Neuronal stem cell (in vitro differentiated cells): ENCODE data around the gene SLC39A6.
"Not testable (repeated sequence)": the region's sequence is repeated elsewhere in the genome, so short reads cannot be mapped to it uniquely, and the experiment has no call there.

Source experiments
- DNase-seq: peaks from one replicate; pipeline ENCODE4 v3.0.0-alpha.2; 2013; ENCODE audit warnings: low spot score
- H2AFZ ChIP-seq: one replicate; pipeline ENCODE4 v1.6.1; 2013; ENCODE audit warnings: mild to moderate bottlenecking, low read length, inconsistent platforms
- H2AK5ac ChIP-seq: 2 replicates; pipeline ENCODE4 v1.6.1; 2013; ENCODE audit warnings: low read depth, mild to moderate bottlenecking, inconsistent platforms, low read length, moderate library complexity, mixed read lengths
- H2BK120ac ChIP-seq: 2 replicates; pipeline ENCODE4 v1.6.1; 2013; ENCODE audit warnings: low read depth, mild to moderate bottlenecking, inconsistent platforms, low read length, moderate library complexity, mixed read lengths
- H2BK12ac ChIP-seq: one replicate; pipeline ENCODE4 v1.6.1; 2013; ENCODE audit warnings: low read length, inconsistent platforms
- H2BK15ac ChIP-seq: 2 replicates; pipeline ENCODE4 v1.6.1; 2013; ENCODE audit warnings: mild to moderate bottlenecking, low read length, inconsistent platforms, mixed read lengths
- H2BK5ac ChIP-seq: one replicate; pipeline ENCODE4 v1.6.1; 2013; ENCODE audit warnings: inconsistent platforms, mild to moderate bottlenecking, low read length, moderate library complexity
- H3K14ac ChIP-seq: one replicate; pipeline ENCODE4 v1.6.1; 2013; ENCODE audit warnings: low read length, inconsistent platforms
- H3K18ac ChIP-seq: 2 replicates; pipeline ENCODE4 v1.6.1; 2013; ENCODE audit warnings: low read length, inconsistent platforms
- H3K23ac ChIP-seq: 2 replicates; pipeline ENCODE4 v1.6.1; 2013; ENCODE audit warnings: low read depth, mild to moderate bottlenecking, mixed read lengths, low read length, inconsistent platforms; ENCODE audit not compliant: poor library complexity
- H3K27ac ChIP-seq: replicated peaks from 3 replicates; pipeline ENCODE4 v1.5.1; 2013; ENCODE audit warnings: low read length, inconsistent platforms
- H3K27me3 ChIP-seq, 3 experiments: 2 replicates each; pipeline ENCODE4 v1.6.1; 2013; ENCODE audit warnings: low read length in 3 of 3, mild to moderate bottlenecking in 2 of 3, inconsistent platforms in 1 of 3, low read depth in 1 of 3, mixed read lengths in 1 of 3, moderate library complexity in 1 of 3; ENCODE audit not compliant: control insufficient read depth in 3 of 3, insufficient read depth in 3 of 3
- H3K36me3 ChIP-seq, 2 donors: replicated peaks in 1 of 2; 2 replicates each; pipeline ENCODE4 v1.6.1; 2013; ENCODE audit warnings: low read length in 2 of 2; ENCODE audit not compliant: control insufficient read depth in 2 of 2, insufficient read depth in 2 of 2
- H3K4ac ChIP-seq: 2 replicates; pipeline ENCODE4 v1.6.1; 2013; ENCODE audit warnings: inconsistent platforms, mild to moderate bottlenecking, low read length, moderate library complexity
- H3K4me1 ChIP-seq, 2 donors: 1 replicate in 1 of 2; 2 replicates in 1 of 2; pipeline ENCODE4 v1.6.1; 2013; ENCODE audit warnings: low read length in 2 of 2, low read depth in 1 of 2; ENCODE audit not compliant: control insufficient read depth in 2 of 2, insufficient read depth in 1 of 2
- H3K4me2 ChIP-seq: one replicate; pipeline ENCODE4 v1.6.1; 2013; ENCODE audit warnings: mild to moderate bottlenecking, low read length, inconsistent platforms; ENCODE audit not compliant: insufficient read depth, poor library complexity, severe bottlenecking
- H3K4me3 ChIP-seq, 2 donors: 2 replicates each; pipeline ENCODE4 v1.5.1; 2013; ENCODE audit warnings: low read length in 2 of 2, mild to moderate bottlenecking in 2 of 2, inconsistent platforms in 1 of 2, moderate library complexity in 1 of 2
- H3K79me1 ChIP-seq: one replicate; pipeline ENCODE4 v1.6.1; 2013; ENCODE audit warnings: low read depth, mild to moderate bottlenecking, inconsistent platforms, low read length, moderate library complexity
- H3K9ac ChIP-seq: one replicate; pipeline ENCODE4 v1.6.1; 2013; ENCODE audit warnings: mild to moderate bottlenecking, low read depth, low read length, inconsistent platforms; ENCODE audit not compliant: poor library complexity
- H3K9me3 ChIP-seq, 2 donors: replicated peaks in 1 of 2; 2 replicates each; pipeline versions ENCODE3 to v1.6.1; 2013; ENCODE audit warnings: low read length in 2 of 2, mild to moderate bottlenecking in 2 of 2, inconsistent platforms in 1 of 2, low read depth in 1 of 2, mixed read lengths in 1 of 2, moderate library complexity in 1 of 2; ENCODE audit not compliant: control insufficient read depth in 2 of 2, insufficient read depth in 1 of 2
- H4K8ac ChIP-seq: one replicate; pipeline ENCODE4 v1.6.1; 2013; ENCODE audit warnings: low read depth, mild to moderate bottlenecking, inconsistent platforms, low read length, moderate library complexity
- H4K91ac ChIP-seq: one replicate; pipeline ENCODE4 v1.6.1; 2013; ENCODE audit warnings: low read length, low read depth, mild to moderate bottlenecking, inconsistent platforms; ENCODE audit not compliant: poor library complexity
- WGBS, 2 donors: extraction: QIAGEN DNeasy Blood & Tissue Kit; methylation state at CpG; one replicate each; pipeline ENCODE4 v1.1.7; 2013; ENCODE audit warnings: missing lambda C conversion rate in 2 of 2, mixed read lengths in 1 of 2; ENCODE audit not compliant: insufficient read length in 2 of 2, insufficient replicate concordance in 1 of 2; ENCODE audit errors: extremely low coverage in 2 of 2; 5-methylcytosine and 5-hydroxymethylcytosine counted together

Gene SLC39A6

DNA sequence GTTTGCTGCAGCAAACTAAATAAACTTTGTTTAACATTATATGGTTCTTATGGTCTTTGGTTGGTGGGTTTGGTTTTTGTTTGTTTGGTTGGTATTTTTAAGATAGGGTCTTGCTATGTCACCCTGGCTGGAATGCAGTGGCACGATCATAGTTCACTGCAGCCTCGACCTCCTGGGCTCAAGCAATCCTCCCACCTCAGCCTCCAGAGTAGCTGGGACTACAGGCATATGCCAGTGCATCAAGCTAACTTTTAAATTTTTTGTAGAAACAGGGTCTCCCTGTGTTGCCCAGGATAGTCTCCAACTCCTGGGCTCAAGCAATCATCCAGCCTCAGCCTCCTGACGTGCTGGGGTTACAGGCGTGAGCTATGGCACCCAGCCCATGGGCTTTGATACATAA lies 54.7 kb downstream of the SLC39A6 start:
- Histone ChIP-seq H2BK120ac (no peak overlapping the region), H2BK5ac (no peak overlapping the region), H3K18ac (no peak overlapping the region), H2BK12ac (no peak overlapping the region), H3K27me3 (no peaks in the 10 kb centered on the region), H2AK5ac (no peak overlapping the region), H3K27ac (no peak overlapping the region), H3K9me3 (peaks cover 0 to 2% of the 10 kb centered on the region in 2 donors), H3K36me3 (no peaks in the 10 kb centered on the region), H3K4me2 (no peak overlapping the region), H3K9ac (no peak overlapping the region), H4K8ac (no peak overlapping the region), H3K79me1 (no peaks in the 10 kb centered on the region), H3K23ac (no peak overlapping the region), H3K4me3 (no peak overlapping the region), H2BK15ac (no peak overlapping the region), H2AFZ (no peak overlapping the region), H3K4ac (no peak overlapping the region), H3K4me1 (no peaks in the 10 kb centered on the region), H4K91ac (no peak overlapping the region), H3K14ac (no peak overlapping the region)
- WGBS, 2 donors = no CpG with 5 or more reads among the region's 4 CpGs
- no peak for DNase-seq

DNA sequence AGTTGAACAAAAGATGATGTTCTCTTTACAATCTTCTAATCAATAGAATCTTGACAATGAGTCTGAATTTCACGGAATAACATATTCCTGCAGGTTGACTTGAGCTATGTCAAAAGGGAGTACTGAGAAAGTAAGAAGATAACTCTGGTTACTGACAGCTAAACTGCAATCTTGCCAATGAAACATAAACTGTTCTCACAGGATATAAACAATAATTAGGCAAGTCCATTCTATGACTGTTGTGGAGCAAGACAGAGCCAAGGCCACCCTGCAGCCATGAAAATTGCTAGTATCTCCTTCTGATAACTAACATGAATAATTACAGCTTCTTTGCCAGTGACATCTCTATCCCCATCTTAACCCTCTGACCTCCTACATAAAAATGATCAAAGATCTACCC lies 55.5 kb downstream of the SLC39A6 start:
- Histone ChIP-seq H3K4me2 (no peak overlapping the region), H3K36me3 (no peaks in the 10 kb centered on the region)
- no CpG with 5 or more reads among the region's 1 CpG for WGBS, 2 donors

DNA sequence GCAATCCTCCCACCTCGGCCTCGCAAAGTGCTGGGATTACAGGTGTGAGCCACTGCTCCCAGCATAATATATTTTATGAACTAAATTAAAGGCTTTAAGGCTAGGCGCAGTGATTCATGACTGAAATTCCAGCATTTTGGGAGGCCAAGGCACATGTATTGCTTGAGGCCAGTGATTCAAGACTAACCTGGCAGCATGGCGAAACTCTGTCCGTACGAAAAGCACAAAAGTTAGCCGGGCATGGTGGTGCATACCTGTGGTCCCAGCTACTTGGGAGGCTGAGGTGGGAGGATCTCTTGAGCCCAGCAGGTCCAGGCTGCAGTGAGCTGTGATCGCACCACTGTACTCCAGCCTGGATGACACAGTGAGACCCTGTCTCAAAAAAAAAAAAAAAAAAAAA lies 56.7 kb downstream of the SLC39A6 start:
- H2BK15ac ChIP-seq, H4K8ac ChIP-seq, H3K23ac ChIP-seq, H2BK120ac ChIP-seq, H3K27me3 ChIP-seq, H3K36me3 ChIP-seq, H3K4ac ChIP-seq, H3K18ac ChIP-seq, DNase-seq, H2AK5ac ChIP-seq, H2AFZ ChIP-seq, H3K4me1 ChIP-seq, H2BK5ac ChIP-seq, H2BK12ac ChIP-seq, H3K79me1 ChIP-seq, H3K9me3 ChIP-seq, H3K27ac ChIP-seq, H3K4me3 ChIP-seq, H4K91ac ChIP-seq, H3K9ac ChIP-seq, H3K14ac ChIP-seq, H3K4me2 ChIP-seq: not testable (repeated sequence)
- no CpG with 5 or more reads among the region's 8 CpGs for WGBS, 2 donors

More for the DNA sequence above, 55.5 kb downstream of the SLC39A6 start:
- H3K4me3 ChIP-seq = no peak overlapping the region
- no peak for DNase-seq
- no peak overlapping the region for H2BK12ac ChIP-seq
- H2BK5ac ChIP-seq = no peak overlapping the region
- H3K18ac ChIP-seq = no peak overlapping the region
- no peak overlapping the region for H2BK15ac ChIP-seq
- H3K14ac ChIP-seq = no peak overlapping the region
- H3K27me3 ChIP-seq = no peaks in the 10 kb centered on the region
- H3K27ac ChIP-seq = no peak overlapping the region
- H3K79me1 ChIP-seq = no peaks in the 10 kb centered on the region
- no peak overlapping the region for H2AK5ac ChIP-seq
- no peak overlapping the region for H3K9ac ChIP-seq
- no peak overlapping the region for H3K23ac ChIP-seq
- H3K9me3 ChIP-seq = no peaks in the 10 kb centered on the region
- no peak overlapping the region for H2BK120ac ChIP-seq
- no peaks in the 10 kb centered on the region for H3K4me1 ChIP-seq
- H3K4ac ChIP-seq = no peak overlapping the region
- no peak overlapping the region for H4K8ac ChIP-seq
- no peak overlapping the region for H2AFZ ChIP-seq
- no peak overlapping the region for H4K91ac ChIP-seq

DNA sequence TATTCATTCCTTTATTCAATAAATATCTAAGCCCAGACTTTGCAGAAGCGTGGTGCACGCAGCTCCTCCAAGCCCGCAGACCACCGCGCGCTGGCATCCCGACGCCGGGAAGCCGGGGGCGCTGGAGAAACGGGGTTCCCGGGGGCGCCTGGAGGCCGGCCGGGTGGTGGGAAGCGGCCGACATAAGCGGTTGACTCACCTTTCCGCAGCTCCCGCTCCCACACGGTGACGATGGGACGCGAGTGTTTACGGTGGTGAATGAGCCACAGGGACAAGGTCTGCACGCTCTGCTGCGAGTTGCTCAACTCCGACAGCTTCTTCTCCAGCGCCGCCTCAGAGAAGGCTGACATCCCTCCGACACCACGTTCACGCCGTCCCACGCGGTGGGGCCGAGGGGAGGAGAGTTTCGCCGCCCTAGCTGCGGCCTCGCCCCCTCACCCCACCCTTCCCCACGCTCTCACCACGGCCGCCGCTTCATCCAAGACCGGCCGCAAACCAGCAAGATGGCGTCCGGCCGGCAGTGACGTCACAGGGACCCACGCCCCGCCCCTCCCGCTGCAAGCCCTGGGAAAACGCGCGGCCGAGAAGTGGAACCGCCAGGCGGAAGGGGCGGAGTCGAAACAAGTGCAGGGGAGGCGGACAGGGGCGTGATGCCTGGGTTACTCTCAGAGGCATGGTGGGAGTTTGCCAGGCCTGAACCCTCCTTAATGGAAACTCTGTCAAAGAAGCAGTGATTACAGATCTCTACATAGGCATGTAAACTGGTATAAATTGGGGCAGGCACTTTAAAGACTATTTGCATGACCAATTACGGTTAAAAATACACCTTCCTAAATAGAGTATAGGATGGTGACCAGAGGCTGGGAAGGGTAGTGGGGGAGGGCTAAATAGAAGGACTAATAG lies 61.8 kb downstream of the SLC39A6 start, which contains the start of gene RPRD1A:
RPRD1A (minus strand) TSS at position 505 of the 903 bp plus-strand sequence; CDS start at position 350, 155 bp downstream.
- peak within 1 kb of the TSS; percentile 99 for H3K9ac ChIP-seq

More for the DNA sequence above, 61.8 kb downstream of the SLC39A6 start, which contains the start of gene RPRD1A:
- Histone ChIP-seq H2BK15ac (no peak within 1 kb of the TSS), H2AK5ac (peak within 1 kb of the TSS; percentile 95), H4K8ac (no peak within 1 kb of the TSS), H4K91ac (no peak within 1 kb of the TSS), H3K14ac (peak within 1 kb of the TSS; percentile 96), H2BK12ac (no peak within 1 kb of the TSS), H3K79me1 (peaks cover 1% of the 10 kb centered on the region), H3K4me2 (peak within 1 kb of the TSS; percentile 32), H3K36me3 (peaks cover 3 to 11% of the 10 kb centered on the region in 2 donors), H3K4ac (no peak within 1 kb of the TSS), H3K9me3 (no peaks in the 10 kb centered on the region), H3K18ac (peak within 1 kb of the TSS; percentile 99), H3K4me3 (peak within 1 kb of the TSS; percentile 96 to 100), H2AFZ (peak within 1 kb of the TSS; percentile 91), H2BK5ac (peak within 1 kb of the TSS; percentile 83), H3K4me1 (peaks cover 0 to 1% of the 10 kb centered on the region in 2 donors), H2BK120ac (peak within 1 kb of the TSS; percentile 92), H3K23ac (peak within 1 kb of the TSS; percentile 98), H3K27me3 (no peaks in the 10 kb centered on the region), H3K27ac (peak within 1 kb of the TSS; percentile 77)
- DNase-seq = peak; percentile 90
- WGBS, 2 donors = no CpG with 5 or more reads among the region's 66 CpGs
